Colonic mucosa (tissue), 4 donors: ENCODE results near the gene CALY. TPM values are rescaled to one million over a fixed set of nuclear protein-coding genes. Genes with fewer than 3 reads are reported as not detected.
"Not testable (repeated sequence)": the region's sequence is repeated elsewhere in the genome, so short reads cannot be mapped to it uniquely, and the experiment has no call there.

Source experiments
- DNase-seq: peaks from one replicate; pipeline ENCODE4 v3.0.0-alpha.2; 2020
- H3K27ac ChIP-seq: fragments of 200-600 bp; one replicate; pipeline ENCODE4 v1.8.0; 2021
- H3K27me3 ChIP-seq: fragments of 200-600 bp; one replicate; pipeline ENCODE4 v1.8.0; 2021
- H3K36me3 ChIP-seq: fragments of 200-600 bp; one replicate; pipeline ENCODE4 v1.8.0; 2021
- H3K4me1 ChIP-seq: fragments of 200-600 bp; one replicate; pipeline ENCODE4 v1.8.0; 2021; ENCODE audit warnings: mild to moderate bottlenecking
- H3K4me3 ChIP-seq: fragments of 200-600 bp; one replicate; pipeline ENCODE4 v1.8.0; 2021
- H3K9ac ChIP-seq, 2 donors: one replicate each; pipeline ENCODE4 v1.7.0; 2013; ENCODE audit warnings: control low read depth in 2 of 2, low read depth in 2 of 2, low read length in 2 of 2
- H3K9me3 ChIP-seq: fragments of 200-600 bp; one replicate; pipeline ENCODE4 v1.8.0; 2021
- intact Hi-C: fragments of 100-400 bp; cut with DNase I; formaldehyde crosslinking; loops from one replicate; pipeline ENCODE4 v1.14.1; 2022
- total RNA-seq, 2 donors: library from RNA; stranded (reverse); fragmentation: NEBNext Ultra II Directional in 1 of 2; extraction: Animal tissue kit (Norgen Biotek cat#: 25700) in 1 of 2; gene quantifications; one replicate each; pipeline ENCODE4 v1.2.1, GENCODE V29; 2021
- TF ChIP-seq, protein P1 (sequence below): fragments of 200-600 bp; IDR thresholded peaks from one replicate; pipeline ENCODE4 v1.8.0; 2022; ENCODE audit warnings: antibody characterized with exemption, mild to moderate bottlenecking
- donor health status: healthy.
- donor health status: DM: no; HTN: no; CAD: no.
- donor health status: DM: no; HTN: no; CAD: no.

The CALY gene
- total RNA-seq, 2 donors from 2014 or later, result 1.6 TPM; not detected in 1

DNA sequence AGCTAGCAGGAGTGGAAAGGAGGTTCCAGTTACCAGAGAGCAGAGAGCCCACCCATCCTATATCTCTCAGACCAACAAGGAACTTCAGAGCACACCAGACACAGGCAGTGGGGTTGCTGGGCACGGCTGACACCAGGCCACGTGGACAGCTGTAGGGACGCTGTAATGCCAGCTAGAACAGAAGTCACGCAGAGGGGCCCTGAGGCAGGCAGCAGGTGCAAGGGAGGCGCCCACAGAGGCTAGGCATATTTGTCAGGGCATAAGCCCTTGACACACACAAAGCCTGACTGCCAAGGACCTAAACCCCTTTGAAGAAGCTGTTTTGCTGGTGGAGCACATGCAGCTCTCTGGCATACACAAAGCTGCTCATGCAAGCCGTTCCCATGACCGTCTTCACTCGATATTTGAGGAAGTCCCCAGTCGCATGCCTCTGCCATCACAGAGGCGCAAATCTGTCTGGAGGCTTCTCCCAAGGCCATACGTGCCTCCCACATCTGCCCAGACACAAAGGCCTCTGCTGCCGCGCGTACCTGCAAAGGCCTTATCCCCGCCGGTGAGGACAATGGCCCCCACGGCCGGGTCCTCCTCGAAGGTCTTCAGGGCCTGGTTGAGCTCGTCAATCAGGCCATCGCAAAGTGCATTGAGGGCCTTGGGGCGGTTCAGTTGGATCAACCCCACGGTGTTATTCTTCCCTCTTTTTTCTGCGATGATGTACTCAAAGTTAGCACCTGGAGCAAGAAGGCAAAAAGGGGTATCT, 33.5 kb upstream of the CALY start:
- no peaks in the 10 kb centered on the region for H3K9me3 ChIP-seq
- no peaks in the 10 kb centered on the region for H3K27me3 ChIP-seq
- no peak overlapping the region for H3K9ac ChIP-seq
- H3K36me3 ChIP-seq, result peaks cover 15% of the 10 kb centered on the region
- no peak overlapping the region for H3K27ac ChIP-seq
- DNase-seq, result no peak
- TF ChIP-seq, protein P1, sequence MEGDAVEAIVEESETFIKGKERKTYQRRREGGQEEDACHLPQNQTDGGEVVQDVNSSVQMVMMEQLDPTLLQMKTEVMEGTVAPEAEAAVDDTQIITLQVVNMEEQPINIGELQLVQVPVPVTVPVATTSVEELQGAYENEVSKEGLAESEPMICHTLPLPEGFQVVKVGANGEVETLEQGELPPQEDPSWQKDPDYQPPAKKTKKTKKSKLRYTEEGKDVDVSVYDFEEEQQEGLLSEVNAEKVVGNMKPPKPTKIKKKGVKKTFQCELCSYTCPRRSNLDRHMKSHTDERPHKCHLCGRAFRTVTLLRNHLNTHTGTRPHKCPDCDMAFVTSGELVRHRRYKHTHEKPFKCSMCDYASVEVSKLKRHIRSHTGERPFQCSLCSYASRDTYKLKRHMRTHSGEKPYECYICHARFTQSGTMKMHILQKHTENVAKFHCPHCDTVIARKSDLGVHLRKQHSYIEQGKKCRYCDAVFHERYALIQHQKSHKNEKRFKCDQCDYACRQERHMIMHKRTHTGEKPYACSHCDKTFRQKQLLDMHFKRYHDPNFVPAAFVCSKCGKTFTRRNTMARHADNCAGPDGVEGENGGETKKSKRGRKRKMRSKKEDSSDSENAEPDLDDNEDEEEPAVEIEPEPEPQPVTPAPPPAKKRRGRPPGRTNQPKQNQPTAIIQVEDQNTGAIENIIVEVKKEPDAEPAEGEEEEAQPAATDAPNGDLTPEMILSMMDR, result no peak
- intact Hi-C loops, result no loop called here
- no peak overlapping the region for H3K4me3 ChIP-seq
- H3K4me1 ChIP-seq, result peaks cover 9% of the 10 kb centered on the region

DNA sequence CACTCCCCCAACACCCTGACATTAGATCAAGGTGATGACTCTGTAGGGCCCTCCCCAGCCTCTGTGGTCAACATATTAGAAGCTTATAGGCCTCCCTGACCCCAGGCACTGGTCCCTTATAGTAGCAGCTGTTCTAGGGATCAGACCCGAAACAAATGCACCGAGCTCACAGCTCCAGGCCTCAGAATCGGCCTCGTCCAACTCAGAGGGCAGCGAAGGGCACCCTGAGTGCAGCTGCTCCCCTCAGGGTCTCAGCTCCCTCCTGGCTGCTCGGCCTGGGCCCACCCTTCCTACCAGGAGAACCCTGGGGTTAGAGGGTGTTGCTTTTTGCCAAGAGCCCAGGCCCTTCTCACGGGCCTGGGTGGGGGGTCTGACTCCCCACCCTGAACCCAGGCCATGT, 31.5 kb upstream of the CALY start:
- Histone ChIP-seq H3K9ac (no peak overlapping the region), H3K9me3 (no peaks in the 10 kb centered on the region), H3K4me1 (peaks cover 8% of the 10 kb centered on the region), H3K27me3 (no peaks in the 10 kb centered on the region), H3K27ac (no peak overlapping the region), H3K36me3 (peaks cover 15% of the 10 kb centered on the region), H3K4me3 (no peak overlapping the region)
- TF ChIP-seq, protein P1, result no peak
- intact Hi-C loops, result no loop called here
- no peak for DNase-seq

DNA sequence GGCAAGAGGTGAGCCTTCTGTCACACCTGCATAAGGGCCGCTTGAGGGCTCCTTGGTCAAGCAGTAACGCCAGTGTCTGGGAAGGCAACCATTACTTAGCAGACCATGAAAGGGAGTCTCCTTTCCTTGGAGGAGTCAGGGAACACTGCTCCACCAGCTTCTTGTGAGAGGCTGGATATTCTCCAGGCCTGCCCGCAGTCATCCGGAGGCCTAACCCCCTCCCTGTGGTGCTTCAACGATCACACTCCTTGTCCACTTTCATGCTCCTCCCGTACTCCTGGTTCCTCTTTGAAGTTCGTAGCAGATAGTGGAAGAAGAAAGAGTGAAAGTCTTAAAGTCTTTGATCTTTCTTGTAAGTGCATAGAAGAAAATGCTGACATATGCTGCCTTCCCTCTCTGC, 30.8 kb upstream of the CALY start:
- intact Hi-C loops, DNase-seq, H3K27ac ChIP-seq, H3K27me3 ChIP-seq, H3K9ac ChIP-seq, H3K4me1 ChIP-seq, H3K4me3 ChIP-seq, H3K9me3 ChIP-seq: not testable (repeated sequence)
- H3K36me3 ChIP-seq, result peaks cover 15% of the 10 kb centered on the region

DNA sequence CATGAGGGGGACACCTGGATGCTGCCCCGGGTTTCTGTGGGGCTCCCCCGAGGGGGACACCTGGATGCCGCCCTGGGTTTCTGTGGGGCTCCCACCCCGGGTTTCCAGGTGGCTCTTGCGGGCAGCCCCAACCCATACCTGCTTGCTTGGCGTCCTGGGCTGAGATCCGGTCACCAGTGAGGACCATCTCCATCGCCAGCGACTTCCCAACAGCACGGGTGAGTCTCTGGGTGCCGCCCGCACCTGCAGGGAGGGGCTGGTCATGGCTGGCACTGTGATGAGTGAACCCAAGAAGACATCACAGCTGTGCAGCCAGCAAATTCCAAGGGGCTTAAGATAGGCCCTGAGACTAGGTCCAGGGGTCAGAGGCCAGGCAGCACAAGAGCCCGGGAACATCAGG, 30.1 kb upstream of the CALY start:
- no peak overlapping the region for H3K27ac ChIP-seq
- no peaks in the 10 kb centered on the region for H3K27me3 ChIP-seq
- H3K9ac ChIP-seq, result no peak overlapping the region
- H3K9me3 ChIP-seq, result no peaks in the 10 kb centered on the region
- peaks cover 15% of the 10 kb centered on the region for H3K36me3 ChIP-seq
- intact Hi-C loops, result no loop called here
- DNase-seq, result no peak
- H3K4me1 ChIP-seq, result peaks cover 8% of the 10 kb centered on the region
- H3K4me3 ChIP-seq, result no peak overlapping the region
- TF ChIP-seq, protein P1, result no peak

DNA sequence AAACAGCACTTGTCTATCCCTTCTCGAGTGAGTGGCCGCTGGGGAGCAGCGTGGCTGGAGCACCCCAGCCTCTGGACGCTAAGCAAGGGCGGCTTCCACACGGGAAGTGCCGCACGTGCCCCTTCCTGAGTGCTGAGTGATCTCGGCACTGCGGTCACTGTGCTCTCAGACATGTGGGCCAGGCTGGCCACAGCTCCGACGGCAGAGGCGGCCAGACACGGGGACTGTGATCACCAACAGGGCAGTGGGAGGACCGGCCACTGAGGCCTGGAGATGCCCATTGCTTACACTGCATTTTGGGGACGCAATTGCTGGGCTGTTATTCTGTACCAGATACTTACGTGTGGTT, 29.4 kb upstream of the CALY start:
- H3K27ac ChIP-seq, result no peak overlapping the region
- H3K36me3 ChIP-seq, result peaks cover 15% of the 10 kb centered on the region

More for the DNA sequence above, 29.4 kb upstream of the CALY start:
- TF ChIP-seq, protein P1, result no peak
- no peak overlapping the region for H3K9ac ChIP-seq
- intact Hi-C loops, result no loop called here
- H3K4me1 ChIP-seq, result peaks cover 8% of the 10 kb centered on the region
- H3K9me3 ChIP-seq, result no peaks in the 10 kb centered on the region
- no peaks in the 10 kb centered on the region for H3K27me3 ChIP-seq
- no peak for DNase-seq
- H3K4me3 ChIP-seq, result no peak overlapping the region
